Superior temporal gyrus (tissue), 1 donor: ENCODE results near the gene DNAAF5.
"Not testable (repeated sequence)": the region's sequence is repeated elsewhere in the genome, so short reads cannot be mapped to it uniquely, and the experiment has no call there.

Experiments used
- DNase-seq: peaks from one replicate; pipeline ENCODE4 v3.0.0-alpha.2; 2016; ENCODE audit errors: extremely low spot score

Gene DNAAF5

GRCh38 chr7:782718-783449, 56.4 kb downstream of the DNAAF5 start:
- DNase-seq, result no peak

- DNase-seq, result no peak
Measured at GRCh38 chr7:783556-784490, 57.3 kb downstream of the DNAAF5 start.

GRCh38 chr7:784971-785370, 58.5 kb downstream of the DNAAF5 start:
- DNase-seq, result no peak

- no peak for DNase-seq
Measured at GRCh38 chr7:785416-785815, 58.9 kb downstream of the DNAAF5 start.

GRCh38 chr7:786472-787255, 60.2 kb downstream of the DNAAF5 start:
- peak; percentile 73 for DNase-seq

GRCh38 chr7:787332-788240, 61.1 kb downstream of the DNAAF5 start:
- no peak for DNase-seq

- DNase-seq, result no peak
Measured at GRCh38 chr7:791519-791918, 65.0 kb downstream of the DNAAF5 start.

GRCh38 chr7:794207-794606, 67.7 kb downstream of the DNAAF5 start:
- no peak for DNase-seq

GRCh38 chr7:794671-795329, 68.3 kb downstream of the DNAAF5 start:
- no peak for DNase-seq

GRCh38 chr7:796434-797169, 70.1 kb downstream of the DNAAF5 start:
- DNase-seq, result not testable (repeated sequence)

GRCh38 chr7:798921-799470, 72.5 kb downstream of the DNAAF5 start:
- DNase-seq, result no peak

- DNase-seq, result no peak
Measured at GRCh38 chr7:800692-801091, 74.2 kb downstream of the DNAAF5 start.

GRCh38 chr7:801351-801750, 74.9 kb downstream of the DNAAF5 start:
- DNase-seq, result not testable (repeated sequence)

- no peak for DNase-seq
Measured at GRCh38 chr7:801940-802381, 75.5 kb downstream of the DNAAF5 start.

GRCh38 chr7:802500-803242, 76.2 kb downstream of the DNAAF5 start:
- DNase-seq, result no peak

GRCh38 chr7:803243-803635, 76.7 kb downstream of the DNAAF5 start:
- no peak for DNase-seq

- DNase-seq, result not testable (repeated sequence)
Measured at GRCh38 chr7:803796-804195, 77.3 kb downstream of the DNAAF5 start.

- DNase-seq, result no peak
Measured at GRCh38 chr7:805261-805660, 78.8 kb downstream of the DNAAF5 start.
